ENCODE data around the gene FBXL14. TPM values are rescaled to one million over a fixed set of nuclear protein-coding genes. Genes with fewer than 3 reads are reported as not detected.

Gene FBXL14
- total RNA-seq, 1 experiment from 2014 or later = 17.2 TPM

Other genes starting within 250 kb of the FBXL14 start
- 29.9 and 50.9 TPM in 2 replicates for gene WNT5B, start 34.6 kb upstream of the FBXL14 start, total RNA-seq (2014; rRNA removed)
- gene ADIPOR2, start 96.5 kb upstream of the FBXL14 start, total RNA-seq (2014; rRNA removed) = 22.1 and 26.3 TPM in 2 replicates
- gene LRTM2, start 226.0 kb upstream of the FBXL14 start, total RNA-seq (2014; rRNA removed) = not detected in 2 replicates

Measured in LHCN-M2 (cell line).